ENCODE measurements around the gene RPL36A.

DNA sequence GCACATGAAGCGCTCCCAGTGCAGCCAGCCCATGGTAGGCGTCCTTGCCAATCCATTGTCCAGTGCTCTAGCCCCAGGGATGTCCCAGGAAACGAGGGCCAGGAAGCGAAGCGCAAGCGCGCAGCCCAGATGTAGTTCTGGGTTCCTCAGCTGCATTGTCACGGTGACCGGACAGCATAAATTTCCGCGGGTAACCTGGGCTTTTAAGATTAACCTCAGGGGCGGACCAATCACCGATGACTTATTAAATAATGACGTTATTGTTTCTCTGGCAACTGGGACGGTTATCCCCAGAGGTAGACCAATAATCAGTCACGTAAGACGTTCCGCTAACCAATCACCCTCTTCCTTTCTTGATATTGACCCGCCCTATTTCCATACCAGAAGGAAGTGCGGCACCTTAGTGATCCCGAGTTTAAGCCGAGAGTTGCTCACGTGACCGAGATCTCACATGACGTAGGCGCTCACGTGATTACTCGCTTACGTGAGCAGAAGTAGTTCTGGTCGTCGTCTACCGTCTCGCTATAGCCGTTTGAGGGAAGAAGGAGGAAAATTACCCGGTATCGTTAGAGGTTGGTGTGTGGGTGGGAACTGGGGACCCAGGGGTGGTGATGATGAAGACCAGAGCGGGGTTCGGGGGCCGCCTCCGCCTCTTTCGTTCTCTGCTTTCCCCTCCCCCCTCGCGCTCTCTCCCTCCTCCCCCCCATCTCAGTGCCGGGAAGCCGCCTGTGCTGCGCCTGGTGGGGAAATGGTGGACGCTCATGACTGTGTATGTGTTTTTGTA is 17.1 kb downstream of the RPL36A start, which contains the start of the genes GLA and HNRNPH2:
- TF ChIP-seq, protein P1, sequence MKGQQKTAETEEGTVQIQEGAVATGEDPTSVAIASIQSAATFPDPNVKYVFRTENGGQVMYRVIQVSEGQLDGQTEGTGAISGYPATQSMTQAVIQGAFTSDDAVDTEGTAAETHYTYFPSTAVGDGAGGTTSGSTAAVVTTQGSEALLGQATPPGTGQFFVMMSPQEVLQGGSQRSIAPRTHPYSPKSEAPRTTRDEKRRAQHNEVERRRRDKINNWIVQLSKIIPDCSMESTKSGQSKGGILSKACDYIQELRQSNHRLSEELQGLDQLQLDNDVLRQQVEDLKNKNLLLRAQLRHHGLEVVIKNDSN (IDR thresholded peaks at IDR 0.05; ENCODE audit: borderline replicate concordance, extremely low read length, insufficient read depth, low read depth, low read length): peak; percentile 93
- TF ChIP-seq TARDBP (IDR thresholded peaks at IDR 0.05; ENCODE audit: borderline replicate concordance) (no peak), POLR2AphosphoS5 (IDR thresholded peaks at IDR 0.05; ENCODE audit: low read length) (peak; percentile 81), ZNF622 (IDR thresholded peaks at IDR 0.05) (no peak), TBL1XR1 (IDR thresholded peaks at IDR 0.05; ENCODE audit: low read depth, low read length) (0 out of 2 replicates have a peak, but pooled peaks have one; percentile 32), YY1 (IDR thresholded peaks at IDR 0.05; ENCODE audit: low read depth, low read length) (peak; percentile 92)

Data from GM12878 (cell line).